ENCODE results near the gene BRD4.

BRD4 gene

GRCh38 chr19:15247107-15248014 lies 85.0 kb downstream of the BRD4 start:
- DNase-seq, result no peak

- no peak for DNase-seq
Observed at GRCh38 chr19:15246198-15246481, 86.2 kb downstream of the BRD4 start.

- no peak for DNase-seq
Observed at GRCh38 chr19:15245370-15246197, 86.8 kb downstream of the BRD4 start.

- DNase-seq, result no peak
Observed at GRCh38 chr19:15244808-15245207, 87.5 kb downstream of the BRD4 start.

GRCh38 chr19:15244106-15244803 lies 88.1 kb downstream of the BRD4 start:
- DNase-seq, result no peak

GRCh38 chr19:15243236-15243957 lies 88.9 kb downstream of the BRD4 start:
- no peak for DNase-seq

GRCh38 chr19:15241259-15241910 lies 91.0 kb downstream of the BRD4 start:
- DNase-seq, result no peak

GRCh38 chr19:15240515-15240914 lies 91.8 kb downstream of the BRD4 start:
- DNase-seq, result no peak

- DNase-seq, result no peak
Observed at GRCh38 chr19:15239337-15239949, 92.9 kb downstream of the BRD4 start.

GRCh38 chr19:15238639-15239155 lies 93.6 kb downstream of the BRD4 start:
- DNase-seq, result no peak

GRCh38 chr19:15237759-15238638 lies 94.3 kb downstream of the BRD4 start:
- no peak for DNase-seq

- no peak for DNase-seq
Observed at GRCh38 chr19:15236886-15237285, 95.5 kb downstream of the BRD4 start.

GRCh38 chr19:15235781-15236180 lies 96.6 kb downstream of the BRD4 start:
- DNase-seq, result peak; percentile 79 to 89

GRCh38 chr19:15234431-15235130 lies 97.8 kb downstream of the BRD4 start:
- no peak for DNase-seq

- peak; percentile 60 to 74 for DNase-seq
Observed at GRCh38 chr19:15231271-15231670, 101.1 kb downstream of the BRD4 start.

GRCh38 chr19:15227261-15227660 lies 105.1 kb downstream of the BRD4 start:
- no peak for DNase-seq

- no peak for DNase-seq
Observed at GRCh38 chr19:15225760-15226159, 106.6 kb downstream of the BRD4 start.

GRCh38 chr19:15223649-15224361 lies 108.5 kb downstream of the BRD4 start:
- DNase-seq, result peak; percentile 48 to 49

Data from inflammatory macrophage treated with lipopolysaccharide for 1 hour (primary cell).